Ureter (tissue), 1 donor: ENCODE data around the gene RIN2. TPM values are rescaled to one million over a fixed set of nuclear protein-coding genes. Genes with fewer than 3 reads are reported as not detected.
"Not testable (repeated sequence)": the region's sequence is repeated elsewhere in the genome, so short reads cannot be mapped to it uniquely, and the experiment has no call there.

Experiments
- DNase-seq: peaks from one replicate; pipeline ENCODE4 v3.0.0-alpha.2; 2020; ENCODE audit warnings: low spot score
- total RNA-seq: library from RNA; stranded (reverse); gene quantifications from one replicate; pipeline ENCODE4 v1.2.4, GENCODE V29; 2023
- donor health status: DM: yes; HTN: yes; CAD: no.

The RIN2 gene
- total RNA-seq, 1 donor from 2014 or later: 70.4 TPM

GRCh38 chr20:19785173-19785982 lies 27.3 kb downstream of the RIN2 start:
- no peak for DNase-seq

GRCh38 chr20:19785983-19786285 lies 27.9 kb downstream of the RIN2 start:
- DNase-seq: no peak

- peak; percentile 59 for DNase-seq
Measured at GRCh38 chr20:19786311-19786710, 28.3 kb downstream of the RIN2 start.

GRCh38 chr20:19787366-19787765 lies 29.3 kb downstream of the RIN2 start:
- DNase-seq: no peak

GRCh38 chr20:19789009-19789408 lies 31.0 kb downstream of the RIN2 start:
- no peak for DNase-seq

GRCh38 chr20:19789446-19789845 lies 31.4 kb downstream of the RIN2 start:
- DNase-seq: no peak

- no peak for DNase-seq
Measured at GRCh38 chr20:19791887-19792286, 33.8 kb downstream of the RIN2 start.

- DNase-seq: no peak
Measured at GRCh38 chr20:19793716-19794115, 35.7 kb downstream of the RIN2 start.

GRCh38 chr20:19794941-19795340 lies 36.9 kb downstream of the RIN2 start:
- no peak for DNase-seq

- no peak for DNase-seq
Measured at GRCh38 chr20:19799325-19799724, 41.3 kb downstream of the RIN2 start.

GRCh38 chr20:19802099-19802491 lies 44.0 kb downstream of the RIN2 start:
- no peak for DNase-seq

- DNase-seq: no peak
Measured at GRCh38 chr20:19802492-19803158, 44.6 kb downstream of the RIN2 start.

- DNase-seq: not testable (repeated sequence)
Measured at GRCh38 chr20:19806276-19806675, 48.2 kb downstream of the RIN2 start.

GRCh38 chr20:19806806-19807190 lies 48.7 kb downstream of the RIN2 start:
- no peak for DNase-seq

GRCh38 chr20:19807191-19807945 lies 49.3 kb downstream of the RIN2 start:
- DNase-seq: no peak
